Mucosa of rectum (tissue), 2 donors: ENCODE measurements around the gene GNGT1.

Source experiments
- H3K27ac ChIP-seq, 2 donors: one replicate each; pipeline ENCODE4 v1.7.0; 2013; ENCODE audit warnings: inconsistent platforms in 2 of 2, low read depth in 2 of 2, low read length in 2 of 2
- H3K27me3 ChIP-seq, 2 donors: one replicate each; pipeline ENCODE4 v1.7.0; 2013; ENCODE audit warnings: low read length in 2 of 2; ENCODE audit not compliant: control insufficient read depth in 2 of 2, insufficient read depth in 2 of 2
- H3K36me3 ChIP-seq, 2 donors: one replicate each; pipeline ENCODE4 v1.7.0; 2013; ENCODE audit warnings: low read length in 2 of 2; ENCODE audit not compliant: control insufficient read depth in 2 of 2, insufficient read depth in 2 of 2
- H3K4me1 ChIP-seq, 2 donors: one replicate each; pipeline ENCODE4 v1.7.0; 2013; ENCODE audit warnings: low read length in 2 of 2, mild to moderate bottlenecking in 1 of 2; ENCODE audit not compliant: control insufficient read depth in 2 of 2, insufficient read depth in 2 of 2
- H3K4me3 ChIP-seq, 2 donors: one replicate each; pipeline ENCODE4 v1.7.0; 2013; ENCODE audit warnings: low read length in 2 of 2
- H3K9ac ChIP-seq, 2 donors: one replicate each; pipeline ENCODE4 v1.7.0; 2013; ENCODE audit warnings: low read length in 2 of 2, low read depth in 1 of 2, mild to moderate bottlenecking in 1 of 2
- H3K9me3 ChIP-seq, 2 donors: one replicate each; pipeline ENCODE4 v1.7.0; 2013; ENCODE audit warnings: low read length in 2 of 2; ENCODE audit not compliant: control insufficient read depth in 2 of 2
- donor health status: healthy.
- donor health status: Normal muscosa, but diverticular disease.

The GNGT1 gene

DNA sequence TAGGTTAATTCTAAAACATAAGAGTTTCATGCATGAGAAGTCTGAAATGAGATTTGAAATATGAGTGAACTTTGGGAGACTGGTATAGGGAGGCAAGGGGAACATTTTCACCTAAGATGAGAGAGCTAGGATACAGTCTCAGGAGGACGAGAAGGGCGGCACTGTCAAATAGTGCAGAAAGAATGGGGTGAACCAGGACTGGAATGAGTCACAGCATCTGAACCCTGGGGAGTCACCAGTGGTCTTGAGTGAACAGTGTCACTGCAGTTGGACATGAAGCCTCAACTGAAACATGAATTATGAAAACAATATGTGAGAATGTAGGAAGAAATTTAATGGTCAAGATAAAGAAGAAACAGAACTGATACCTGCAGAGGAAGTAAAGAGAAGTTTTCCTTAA, 48.9 kb downstream of the GNGT1 start:
- no peak overlapping the region for H3K4me3 ChIP-seq
- H3K27me3 ChIP-seq, result no peaks in the 10 kb centered on the region
- H3K4me1 ChIP-seq, result no peaks in the 10 kb centered on the region
- no peak overlapping the region for H3K9ac ChIP-seq
- no peaks in the 10 kb centered on the region for H3K9me3 ChIP-seq
- H3K27ac ChIP-seq, result no peak overlapping the region
- H3K36me3 ChIP-seq, result no peaks in the 10 kb centered on the region

DNA sequence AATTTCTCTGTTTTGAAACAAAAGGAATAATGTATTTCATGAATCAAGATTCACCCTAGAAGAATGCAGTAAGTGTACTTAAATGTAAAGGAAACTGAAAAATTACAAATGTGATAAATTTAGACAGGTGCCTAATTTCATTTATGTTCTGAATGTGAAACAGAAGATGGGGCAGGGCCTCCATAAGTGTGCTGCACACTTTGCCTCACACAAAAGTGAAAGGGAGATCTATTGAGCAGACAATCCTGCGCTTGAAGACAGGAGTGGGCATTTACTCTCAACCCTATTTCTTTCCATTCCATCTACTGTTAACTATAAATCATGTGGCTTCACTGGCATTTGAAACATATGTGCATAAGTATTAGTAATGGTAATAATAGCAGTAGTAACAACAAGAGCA, 51.4 kb downstream of the GNGT1 start:
- H3K4me3 ChIP-seq, result no peak overlapping the region
- no peaks in the 10 kb centered on the region for H3K36me3 ChIP-seq
- no peaks in the 10 kb centered on the region for H3K4me1 ChIP-seq
- H3K27me3 ChIP-seq, result no peaks in the 10 kb centered on the region
- no peaks in the 10 kb centered on the region for H3K9me3 ChIP-seq
- no peak overlapping the region for H3K9ac ChIP-seq
- no peak overlapping the region for H3K27ac ChIP-seq

DNA sequence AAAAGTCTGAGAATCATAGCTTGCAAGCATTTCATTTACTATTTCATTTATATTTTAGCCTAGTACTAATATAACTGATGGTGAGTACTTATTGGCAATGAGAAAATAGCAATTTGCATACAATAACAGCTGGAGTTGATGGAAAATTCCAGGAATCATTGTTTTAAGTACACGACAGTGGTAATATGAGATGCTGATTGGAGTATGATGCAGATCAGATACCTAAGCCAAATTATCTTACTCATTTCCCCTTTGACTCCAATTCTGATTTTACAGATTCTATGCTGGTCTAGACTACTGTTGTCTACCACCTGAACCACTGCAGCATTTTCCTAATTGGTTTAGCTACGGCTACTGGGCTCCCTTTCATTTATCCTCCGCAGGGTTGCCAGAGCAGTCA, 51.8 kb downstream of the GNGT1 start:
- Histone ChIP-seq H3K4me1 (no peaks in the 10 kb centered on the region), H3K36me3 (no peaks in the 10 kb centered on the region), H3K4me3 (no peak overlapping the region), H3K27me3 (no peaks in the 10 kb centered on the region), H3K9me3 (no peaks in the 10 kb centered on the region), H3K9ac (no peak overlapping the region), H3K27ac (no peak overlapping the region)

- Histone ChIP-seq H3K4me1 (no peaks in the 10 kb centered on the region), H3K36me3 (no peaks in the 10 kb centered on the region), H3K4me3 (no peak overlapping the region), H3K27ac (no peak overlapping the region), H3K9ac (no peak overlapping the region), H3K9me3 (no peaks in the 10 kb centered on the region), H3K27me3 (no peaks in the 10 kb centered on the region)
Observed at GRCh38 chr7:93958651-93959050, 52.3 kb downstream of the GNGT1 start.
